GM12878 (cell line): ENCODE data around the gene NUBP1. TPM values are rescaled to one million over a fixed set of nuclear protein-coding genes. Genes with fewer than 3 reads are reported as not detected.

ENCODE experiments used
- BCLAF1 ChIP-seq: fragments of 450-650 bp; IDR thresholded peaks from 2 replicates; pipeline ENCODE4 v1.6.1; 2017; ENCODE audit warnings: antibody characterized with exemption, mild to moderate bottlenecking, moderate library complexity
- IRF4 ChIP-seq: IDR thresholded peaks from 2 replicates; pipeline ENCODE4 v1.6.1; 2011; ENCODE audit warnings: low read depth, low read length
- MLLT1 ChIP-seq: fragments of 450-650 bp; IDR thresholded peaks from 2 replicates; pipeline ENCODE4 v1.6.1; 2016; ENCODE audit warnings: mild to moderate bottlenecking
- NKRF ChIP-seq: fragments of 450-650 bp; conservative IDR thresholded peaks from 2 replicates; pipeline ENCODE4 v1.6.1; 2017; ENCODE audit warnings: mild to moderate bottlenecking, moderate library complexity
- NR2F1 ChIP-seq: fragments of 450-650 bp; conservative IDR thresholded peaks from 2 replicates; pipeline ENCODE4 v1.6.1; 2017; ENCODE audit warnings: mild to moderate bottlenecking
- SP1 ChIP-seq: IDR thresholded peaks from one replicate; pipeline ENCODE4 v1.6.1; 2011; ENCODE audit warnings: low read depth, low read length
- SRF ChIP-seq, 2 experiments: IDR thresholded peaks; 2 replicates each; pipeline ENCODE4 v1.6.1; 2011; ENCODE audit warnings: low read depth in 2 of 2, low read length in 2 of 2, mild to moderate bottlenecking in 1 of 2, moderate library complexity in 1 of 2
- TCF7 ChIP-seq: IDR thresholded peaks from 2 replicates; pipeline ENCODE4 v1.6.1; 2014; ENCODE audit warnings: antibody characterized with exemption, borderline replicate concordance
- ZBTB11 ChIP-seq: fragments of 450-650 bp; formaldehyde crosslinking; IDR thresholded peaks from 2 replicates; pipeline ENCODE4 v1.5.0; 2022; ENCODE audit warnings: mild to moderate bottlenecking, missing genetic modification characterization
- ZZZ3 ChIP-seq: IDR thresholded peaks from 2 replicates; pipeline ENCODE4 v1.6.1; 2011; ENCODE audit warnings: low read depth; ENCODE audit not compliant: control insufficient read depth, insufficient read length
- polyA plus RNA-seq, 11 experiments: library from polyadenylated mRNA; depleted of rRNA in 4 of 11; unstranded in 6 of 11; stranded (reverse) in 5 of 11; fragments of >200 nt; fragmentation: Nextera tagmentation in 4 of 11; fragmentation: Illumina TruSeq in 1 of 11; extraction: Ambion mirVana in 4 of 11; extraction: Trizol in 1 of 11; gene quantifications; 1 replicate in 1 of 11; 2 replicates in 10 of 11; pipeline versions ENCODE4 v1.2.1 to v1.2.3, GENCODE V29; 2011 to 2016; ENCODE audit warnings: inconsistent platforms in 2 of 11, missing spikeins in 2 of 11, low read depth in 1 of 11
- total RNA-seq, 4 experiments: library from RNA; depleted of rRNA in 3 of 4; stranded (reverse); fragments of >200 nt in 3 of 4; fragmentation: Illumina TruSeq in 1 of 4; extraction: Trizol in 1 of 4; gene quantifications; 2 replicates each; pipeline versions ENCODE4 v1.2.1 to v1.2.3, GENCODE V29; 2013 to 2021
- TF ChIP-seq, protein P1 (sequence below): fragments of 450-650 bp; IDR thresholded peaks from 2 replicates; pipeline ENCODE4 v1.6.1; 2018; ENCODE audit warnings: mild to moderate bottlenecking, low read depth, moderate library complexity; ENCODE audit not compliant: partially characterized antibody
- TF ChIP-seq, protein P2 (sequence below): IDR thresholded peaks from 2 replicates; pipeline ENCODE4 v1.6.1; 2011; ENCODE audit warnings: borderline replicate concordance, low read depth, mild to moderate bottlenecking, moderate library complexity, low read length; ENCODE audit not compliant: insufficient read depth, poor library complexity, severe bottlenecking

The NUBP1 gene
- total and polyA plus RNA-seq, 10 of the 15 experiments (the other 5 are each of a cell fraction or from before 2014, with no cell fraction given): 31.0 to 74.9 (median 58.3) TPM

GRCh38 chr16:10743610-10744369 is at the start of gene NUBP1 (continued):
- peak; percentile 90 for TF ChIP-seq NR2F1
- TF ChIP-seq, protein P1, sequence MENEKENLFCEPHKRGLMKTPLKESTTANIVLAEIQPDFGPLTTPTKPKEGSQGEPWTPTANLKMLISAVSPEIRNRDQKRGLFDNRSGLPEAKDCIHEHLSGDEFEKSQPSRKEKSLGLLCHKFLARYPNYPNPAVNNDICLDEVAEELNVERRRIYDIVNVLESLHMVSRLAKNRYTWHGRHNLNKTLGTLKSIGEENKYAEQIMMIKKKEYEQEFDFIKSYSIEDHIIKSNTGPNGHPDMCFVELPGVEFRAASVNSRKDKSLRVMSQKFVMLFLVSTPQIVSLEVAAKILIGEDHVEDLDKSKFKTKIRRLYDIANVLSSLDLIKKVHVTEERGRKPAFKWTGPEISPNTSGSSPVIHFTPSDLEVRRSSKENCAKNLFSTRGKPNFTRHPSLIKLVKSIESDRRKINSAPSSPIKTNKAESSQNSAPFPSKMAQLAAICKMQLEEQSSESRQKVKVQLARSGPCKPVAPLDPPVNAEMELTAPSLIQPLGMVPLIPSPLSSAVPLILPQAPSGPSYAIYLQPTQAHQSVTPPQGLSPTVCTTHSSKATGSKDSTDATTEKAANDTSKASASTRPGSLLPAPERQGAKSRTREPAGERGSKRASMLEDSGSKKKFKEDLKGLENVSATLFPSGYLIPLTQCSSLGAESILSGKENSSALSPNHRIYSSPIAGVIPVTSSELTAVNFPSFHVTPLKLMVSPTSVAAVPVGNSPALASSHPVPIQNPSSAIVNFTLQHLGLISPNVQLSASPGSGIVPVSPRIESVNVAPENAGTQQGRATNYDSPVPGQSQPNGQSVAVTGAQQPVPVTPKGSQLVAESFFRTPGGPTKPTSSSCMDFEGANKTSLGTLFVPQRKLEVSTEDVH: peak; percentile 92
- no peak; a peak in 1 of 4 replicates for TF ChIP-seq SRF (IDR thresholded peaks at IDR 0.05; ENCODE audit: low read depth in 2 of 2, low read length in 2 of 2)
- TF ChIP-seq, protein P2, sequence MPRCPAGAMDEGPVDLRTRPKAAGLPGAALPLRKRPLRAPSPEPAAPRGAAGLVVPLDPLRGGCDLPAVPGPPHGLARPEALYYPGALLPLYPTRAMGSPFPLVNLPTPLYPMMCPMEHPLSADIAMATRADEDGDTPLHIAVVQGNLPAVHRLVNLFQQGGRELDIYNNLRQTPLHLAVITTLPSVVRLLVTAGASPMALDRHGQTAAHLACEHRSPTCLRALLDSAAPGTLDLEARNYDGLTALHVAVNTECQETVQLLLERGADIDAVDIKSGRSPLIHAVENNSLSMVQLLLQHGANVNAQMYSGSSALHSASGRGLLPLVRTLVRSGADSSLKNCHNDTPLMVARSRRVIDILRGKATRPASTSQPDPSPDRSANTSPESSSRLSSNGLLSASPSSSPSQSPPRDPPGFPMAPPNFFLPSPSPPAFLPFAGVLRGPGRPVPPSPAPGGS: no peak
- no peak for TF ChIP-seq SP1
- no peak for TF ChIP-seq TCF7
- no peak for TF ChIP-seq IRF4
- TF ChIP-seq ZBTB11: no peak
- TF ChIP-seq BCLAF1: no peak
- TF ChIP-seq MLLT1: peak; percentile 85
- no peak for TF ChIP-seq ZZZ3
- TF ChIP-seq NKRF: peak; percentile 87
